AG04450 (cell line): Measurements from ENCODE around the gene DDAH2. TPM values are rescaled to one million over a fixed set of nuclear protein-coding genes. Genes with fewer than 3 reads are reported as not detected.

ENCODE experiments used
- CTCF ChIA-PET: fragments of 300-600, 350-600 bp; formaldehyde crosslinking; extraction: SDS; loops from one replicate; lab custom pipeline; 2022; ENCODE audit warnings: antibody characterized with exemption, inconsistent platforms; lab: Charles Lee
- POLR2A ChIA-PET: fragments of 350-600 bp; formaldehyde crosslinking; extraction: SDS; loops from one replicate; lab custom pipeline; 2021; ENCODE audit warnings: antibody characterized with exemption, inconsistent platforms; lab: Yijun Ruan, JAX
- DNase-seq: peaks from one replicate; pipeline ENCODE4 v3.0.0-alpha.2; 2011; ENCODE audit warnings: low read depth, low spot score
- H3K27ac ChIP-seq: one replicate; pipeline ENCODE4 v1.5.1; 2012; ENCODE audit warnings: low read depth, low read length, control low read depth
- H3K27me3 ChIP-seq: one replicate; pipeline ENCODE4 v1.6.0; 2012; ENCODE audit warnings: low read length; ENCODE audit not compliant: control insufficient read depth, insufficient read depth
- H3K4me3 ChIP-seq: 2 replicates; pipeline ENCODE4 v1.5.1; 2011; ENCODE audit warnings: mild to moderate bottlenecking, low read depth, low read length, control low read depth
- H3K9me3 ChIP-seq: 2 replicates; pipeline ENCODE4 v1.5.1; 2012; ENCODE audit warnings: low read length; ENCODE audit not compliant: control insufficient read depth, insufficient read depth
- polyA plus RNA-seq: library from polyadenylated mRNA; depleted of rRNA; stranded (reverse); fragments of >200 nt; gene quantifications from 2 replicates; pipeline ENCODE4 v1.2.3, GENCODE V29; 2011
- TF ChIP-seq, protein P1 (sequence below): IDR thresholded peaks from 2 replicates; pipeline ENCODE4 v1.5.1; 2011; ENCODE audit warnings: low read depth, low read length, control low read depth, inconsistent platforms

Gene DDAH2
- polyA plus RNA-seq, 1 experiment, result 44.4 TPM

DNA sequence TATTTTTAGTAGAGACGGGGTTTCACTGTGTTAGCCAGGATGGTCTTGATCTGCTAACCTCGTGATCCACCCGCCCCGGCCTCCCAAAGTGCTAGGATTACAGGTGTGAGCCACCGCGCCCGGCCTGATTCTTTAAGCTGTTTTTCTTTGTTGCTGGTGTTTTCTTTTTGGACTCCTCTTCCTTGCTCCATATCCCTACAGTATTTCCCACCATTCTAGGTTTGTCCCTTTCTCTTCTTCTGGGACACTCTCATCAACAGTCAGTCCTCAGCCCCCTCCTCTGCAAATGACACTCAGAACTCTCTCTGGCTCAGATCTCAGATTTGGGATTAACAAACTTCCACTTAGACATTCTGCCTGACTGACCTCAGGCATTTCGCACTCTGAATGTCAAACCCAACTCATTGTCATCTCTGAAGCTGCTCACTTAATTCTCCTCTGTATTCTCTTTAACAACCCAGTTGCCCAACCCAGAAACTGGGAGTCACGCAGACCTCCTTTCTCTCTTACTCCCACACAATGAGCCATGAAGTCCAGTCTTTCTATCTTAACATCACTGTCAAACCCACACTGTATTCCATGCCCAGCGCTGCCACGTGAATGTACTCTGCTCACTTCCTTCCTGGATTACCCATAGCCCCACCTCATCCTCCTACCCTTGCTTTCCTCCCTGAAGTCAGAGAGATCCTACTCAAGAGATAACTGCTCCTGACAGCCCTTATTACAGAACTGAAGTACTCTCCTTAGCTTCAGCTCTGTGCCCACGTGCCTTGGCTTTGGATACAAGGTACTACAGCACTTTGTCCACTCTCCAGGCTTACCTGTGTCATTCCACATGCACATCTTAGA is 3.4 kb downstream of the DDAH2 start:
- H3K9me3 ChIP-seq, result peaks cover 4% of the 10 kb centered on the region; the same call in 1 of the 2 replicates
- POLR2A ChIA-PET, result interaction anchor here (1.6 to 2.1 kb wide), 2 partner anchors 22 to 102 kb away, joined by 4 to 5 read pairs; partner anchors contain the start of genes ABHD16A and HSPA1B
- H3K27me3 ChIP-seq, result peaks cover 7% of the 10 kb centered on the region
- TF ChIP-seq, protein P1, sequence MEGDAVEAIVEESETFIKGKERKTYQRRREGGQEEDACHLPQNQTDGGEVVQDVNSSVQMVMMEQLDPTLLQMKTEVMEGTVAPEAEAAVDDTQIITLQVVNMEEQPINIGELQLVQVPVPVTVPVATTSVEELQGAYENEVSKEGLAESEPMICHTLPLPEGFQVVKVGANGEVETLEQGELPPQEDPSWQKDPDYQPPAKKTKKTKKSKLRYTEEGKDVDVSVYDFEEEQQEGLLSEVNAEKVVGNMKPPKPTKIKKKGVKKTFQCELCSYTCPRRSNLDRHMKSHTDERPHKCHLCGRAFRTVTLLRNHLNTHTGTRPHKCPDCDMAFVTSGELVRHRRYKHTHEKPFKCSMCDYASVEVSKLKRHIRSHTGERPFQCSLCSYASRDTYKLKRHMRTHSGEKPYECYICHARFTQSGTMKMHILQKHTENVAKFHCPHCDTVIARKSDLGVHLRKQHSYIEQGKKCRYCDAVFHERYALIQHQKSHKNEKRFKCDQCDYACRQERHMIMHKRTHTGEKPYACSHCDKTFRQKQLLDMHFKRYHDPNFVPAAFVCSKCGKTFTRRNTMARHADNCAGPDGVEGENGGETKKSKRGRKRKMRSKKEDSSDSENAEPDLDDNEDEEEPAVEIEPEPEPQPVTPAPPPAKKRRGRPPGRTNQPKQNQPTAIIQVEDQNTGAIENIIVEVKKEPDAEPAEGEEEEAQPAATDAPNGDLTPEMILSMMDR, result no peak
- no peak overlapping the region for H3K4me3 ChIP-seq
- no peak overlapping the region for H3K27ac ChIP-seq
- DNase-seq, result no peak
- CTCF ChIA-PET, result no interaction called here

DNA sequence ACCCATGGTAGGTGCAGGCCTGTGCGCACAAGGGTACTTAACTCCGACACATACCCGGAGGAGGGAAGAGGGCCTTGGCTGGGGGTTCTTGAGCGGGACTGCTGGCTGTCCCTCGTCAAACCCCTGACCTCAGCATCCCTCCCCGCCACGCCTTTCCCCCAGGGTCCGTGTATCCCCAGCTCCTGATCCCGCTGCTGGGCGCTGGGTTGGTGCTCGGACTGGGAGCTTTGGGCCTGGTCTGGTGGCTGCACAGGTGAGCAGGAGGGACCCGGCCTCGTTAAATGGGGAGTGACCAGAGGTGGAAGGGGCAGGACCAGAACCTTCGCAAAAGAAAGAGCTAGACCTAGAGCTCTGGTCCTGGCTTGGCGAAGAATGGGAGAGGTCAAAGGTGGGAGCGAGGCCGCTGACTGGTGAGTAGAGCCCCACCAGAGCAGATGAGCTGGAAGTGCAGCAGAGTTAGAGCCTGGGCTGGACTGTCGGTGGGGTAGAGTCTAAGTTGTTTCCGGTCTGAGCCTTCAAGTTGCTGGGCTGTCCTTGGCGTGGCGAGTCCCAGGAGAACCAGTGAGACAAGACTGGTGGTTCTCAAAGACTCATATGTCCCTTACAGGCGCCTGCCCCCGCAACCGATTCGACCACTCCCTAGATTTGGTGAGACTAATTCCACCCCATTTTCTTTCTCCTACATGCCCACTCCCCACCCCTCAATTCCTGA is 5.0 kb downstream of the DDAH2 start:
- POLR2A ChIA-PET, result interaction anchor here (0.7 to 2.1 kb wide), 4 partner anchors 10 to 140 kb away, joined by 3 to 5 read pairs (median 4); partner anchors contain the start of genes ABHD16A and HSPA1B
- Histone ChIP-seq H3K9me3 (no peaks in the 10 kb centered on the region; the same call in 1 of the 2 replicates), H3K27me3 (peaks cover 7% of the 10 kb centered on the region), H3K4me3 (no peak overlapping the region), H3K27ac (no peak overlapping the region)
- no peak for DNase-seq
- TF ChIP-seq, protein P1, result no peak
- CTCF ChIA-PET, result interaction anchor here (1.0 to 1.5 kb wide), 2 partner anchors 46 to 72 kb away, joined by 3 to 4 read pairs; no protein-coding TSS in a partner anchor

DNA sequence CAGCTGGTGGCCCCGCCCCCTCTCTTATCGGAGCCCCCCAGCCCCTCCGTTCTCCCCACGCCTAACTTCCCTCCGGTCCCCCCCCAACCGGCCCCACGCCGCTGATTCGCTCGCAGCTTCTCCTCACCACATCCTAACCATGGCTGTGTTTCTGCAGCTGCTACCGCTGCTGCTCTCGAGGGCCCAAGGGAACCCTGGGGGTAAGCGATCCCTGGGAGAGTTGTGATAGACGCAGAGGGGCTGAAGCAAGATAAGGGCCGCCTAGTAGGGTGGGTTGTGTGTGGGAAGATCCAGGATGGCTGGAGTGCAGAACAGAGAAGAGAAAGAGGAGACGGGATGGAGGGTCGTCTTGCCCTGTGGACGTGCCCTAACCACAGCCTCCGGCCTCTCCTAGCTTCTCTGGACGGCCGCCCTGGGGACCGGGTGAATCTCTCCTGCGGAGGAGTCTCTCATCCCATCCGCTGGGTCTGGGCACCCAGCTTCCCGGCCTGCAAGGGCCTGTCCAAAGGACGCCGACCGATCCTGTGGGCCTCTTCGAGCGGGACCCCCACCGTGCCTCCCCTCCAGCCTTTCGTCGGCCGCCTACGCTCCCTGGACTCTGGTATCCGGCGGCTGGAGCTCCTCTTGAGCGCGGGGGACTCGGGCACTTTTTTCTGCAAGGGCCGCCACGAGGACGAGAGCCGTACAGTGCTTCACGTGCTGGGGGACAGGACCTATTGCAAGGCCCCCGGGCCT is 5.7 kb downstream of the DDAH2 start, which contains the start of gene MPIG6B:
Gene MPIG6B, plus strand, starts transcription at position 129 of the 735 bp plus-strand sequence. Its CDS starts 11 bp downstream, at position 140.
- no peaks in the 10 kb centered on the region; the same call in 1 of the 2 replicates for H3K9me3 ChIP-seq
- POLR2A ChIA-PET, result interaction anchor here (0.9 to 2.1 kb wide), 2 partner anchors 9 to 104 kb away, joined by 3 to 4 read pairs; partner anchors contain the start of gene HSPA1B
- CTCF ChIA-PET, result interaction anchor here (1.0 to 1.5 kb wide), 2 partner anchors 46 to 73 kb away, joined by 3 to 4 read pairs; no protein-coding TSS in a partner anchor
- TF ChIP-seq, protein P1, result no peak
- H3K27me3 ChIP-seq, result peaks cover 10% of the 10 kb centered on the region
- DNase-seq, result no peak
- H3K4me3 ChIP-seq, result no peak within 1 kb of the TSS
- H3K27ac ChIP-seq, result no peak within 1 kb of the TSS

DNA sequence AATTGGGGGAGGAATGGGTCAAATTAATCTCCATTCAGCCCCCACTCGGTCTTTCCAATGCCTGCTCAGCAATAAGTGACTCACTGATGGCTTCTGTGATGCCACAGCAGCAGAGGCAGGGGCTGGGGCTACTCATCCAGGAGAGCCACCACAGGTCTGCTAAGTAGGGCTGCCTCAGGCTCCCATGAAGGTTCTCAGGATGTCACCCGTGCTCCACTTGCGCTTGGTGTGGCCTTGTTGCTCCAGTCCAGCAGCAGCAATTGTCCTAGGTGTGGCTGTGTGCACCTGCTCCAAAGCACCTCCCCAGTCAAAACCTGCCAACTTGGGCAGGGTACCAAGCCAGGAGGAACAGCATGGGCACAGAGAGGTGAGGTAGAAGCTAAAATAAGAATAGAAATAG is 6.9 kb downstream of the DDAH2 start:
- ChIA-PET POLR2A (no interaction called here), CTCF (no interaction called here)

More for the DNA sequence above, 6.9 kb downstream of the DDAH2 start:
- Histone ChIP-seq H3K9me3 (no peaks in the 10 kb centered on the region; the same call in 1 of the 2 replicates), H3K4me3 (no peak overlapping the region), H3K27me3 (peaks cover 13% of the 10 kb centered on the region), H3K27ac (no peak overlapping the region)
- TF ChIP-seq, protein P1, result no peak
- no peak for DNase-seq
